ENCODE data around the gene NDE1. TPM values are rescaled to one million over a fixed set of nuclear protein-coding genes. Genes with fewer than 3 reads are reported as not detected.
A peak's percentile ranks its signal among the peaks of the same experiment; 100 is the strongest.
"Not testable (repeated sequence)": the region's sequence is repeated elsewhere in the genome, so short reads cannot be mapped to it uniquely, and the experiment has no call there.

NDE1 gene
- total and polyA plus RNA-seq, 11 donors = 5.9 to 32.3 (median 17.3) TPM

- WGBS, 4 donors = 92 to 95% (median 93%) methylated on average over 8 of the region's 8 CpGs
- TF ChIP-seq POLR2A (IDR thresholded peaks at IDR 0.05) (no peak), CTCF (IDR thresholded peaks at IDR 0.05) (no peak)
- Histone ChIP-seq H3K27me3 (no peaks in the 10 kb centered on the region), H3K36me3 (peaks cover 0 to 64% (median 39%) of the 10 kb centered on the region in 9 donors), H3K4me1 (peaks cover 0 to 38% (median 18%) of the 10 kb centered on the region in 12 donors), H3K27ac (peak overlapping the region; percentile 72 to 97 (median 88)), H3K9me3 (no peaks in the 10 kb centered on the region), H3K4me3 (no peak overlapping the region)
- ATAC-seq = no peak
- no peak for DNase-seq
- intact Hi-C loops (cut with DNase I) = loop anchor here in 3 of 10 donors (2.0 kb wide), 2 partner anchors 21 to 29 kb away; partner anchors contain the start of genes MARF1 (in 2 of the 3) and NDE1 (in 2 of the 3)
Measured at GRCh38 chr16:15671530-15672117, 21.6 kb downstream of the NDE1 start.

- H3K4me3 ChIP-seq = peak overlapping the region in 7 of 12 donors; percentile 4 to 38 (median 28)
- 86 to 93% (median 88%) methylated on average over 10 of the region's 10 CpGs for WGBS, 4 donors
Measured at GRCh38 chr16:15672127-15672513, 22.1 kb downstream of the NDE1 start.

GRCh38 chr16:15672514-15673167 lies 22.6 kb downstream of the NDE1 start:
- ATAC-seq (peak; percentile 94 to 98 (median 98)), DNase-seq (peak; percentile 89 to 93 (median 90))
- TF ChIP-seq CTCF (IDR thresholded peaks at IDR 0.05) (no peak), POLR2A (IDR thresholded peaks at IDR 0.05) (peak in 1 of 2 donors; percentile 53)
- intact Hi-C loops (cut with DNase I) = loop anchor here in 4 of 10 donors (1.0 to 2.0 kb wide), 3 partner anchors 22 to 30 kb away; partner anchors contain the start of genes MARF1 (in 4 of the 4) and NDE1 (in 2 of the 4)
- H3K27me3 ChIP-seq = no peaks in the 10 kb centered on the region
- no peaks in the 10 kb centered on the region for H3K9me3 ChIP-seq
- peaks cover 0 to 38% (median 18%) of the 10 kb centered on the region in 12 donors for H3K4me1 ChIP-seq
- H3K4me3 ChIP-seq = peak overlapping the region in 9 of 12 donors; percentile 4 to 41 (median 28)
- peak overlapping the region; percentile 72 to 97 (median 88) for H3K27ac ChIP-seq
- peaks cover 0 to 60% (median 34%) of the 10 kb centered on the region in 9 donors for H3K36me3 ChIP-seq
- 33 to 48% (median 36%) methylated on average over 20 of the region's 20 CpGs for WGBS, 4 donors

More at GRCh38 chr16:15672127-15672513, 22.1 kb downstream of the NDE1 start:
- not testable (repeated sequence) for DNase-seq, H3K9me3 ChIP-seq, ATAC-seq, H3K27me3 ChIP-seq
- intact Hi-C loops (cut with DNase I) = loop anchor here in 3 of 10 donors (2.0 kb wide), 2 partner anchors 21 to 29 kb away; partner anchors contain the start of genes MARF1 (in 2 of the 3) and NDE1 (in 2 of the 3)
- Histone ChIP-seq H3K27ac (peak overlapping the region; percentile 72 to 97 (median 88)), H3K4me1 (peaks cover 0 to 38% (median 18%) of the 10 kb centered on the region in 12 donors), H3K36me3 (peaks cover 0 to 62% (median 36%) of the 10 kb centered on the region in 9 donors)

GRCh38 chr16:15674571-15674970 lies 24.5 kb downstream of the NDE1 start:
- ATAC-seq (no peak), DNase-seq (no peak)
- no peaks in the 10 kb centered on the region for H3K9me3 ChIP-seq
- H3K4me3 ChIP-seq = no peak overlapping the region
- H3K36me3 ChIP-seq = peaks cover 0 to 60% (median 33%) of the 10 kb centered on the region in 9 donors
- no peaks in the 10 kb centered on the region for H3K27me3 ChIP-seq
- TF ChIP-seq CTCF (IDR thresholded peaks at IDR 0.05) (no peak), POLR2A (IDR thresholded peaks at IDR 0.05) (no peak)
- 95 to 97% (median 97%) methylated on average over 7 of the region's 7 CpGs for WGBS, 4 donors
- peak overlapping the region in 7 of 12 donors; percentile 16 to 93 (median 86) for H3K27ac ChIP-seq
- intact Hi-C loops (cut with DNase I) = no loop called here
- H3K4me1 ChIP-seq = peaks cover 0 to 38% (median 18%) of the 10 kb centered on the region in 12 donors
